Measurements from ENCODE around the gene ANKRD53. TPM values are rescaled to one million over a fixed set of nuclear protein-coding genes. Genes with fewer than 3 reads are reported as not detected.

The ANKRD53 gene
- total RNA-seq, 1 donor from 2014 or later = 2.5 TPM

GRCh38 chr2:70987386-70987785 lies 9.0 kb downstream of the ANKRD53 start:
- POLR2A ChIA-PET = no interaction called here
- Mint-ChIP-seq H3K4me1 (peaks cover 13% of the 10 kb centered on the region), H3K27me3 (no peaks in the 10 kb centered on the region), H3K27ac (no peak overlapping the region), H3K36me3 (ENCODE audit: low read depth) (peaks cover 64% of the 10 kb centered on the region), H3K9me3 (no peaks in the 10 kb centered on the region), H3K4me3 (no peak overlapping the region)
- CTCF ChIA-PET = interaction anchor here (1.0 kb wide), 1 partner anchor 15 kb away, joined by 3 read pairs; no protein-coding TSS in a partner anchor
- ATAC-seq (ENCODE audit: low read depth) (no peak), DNase-seq (no peak)
- no peak for TF ChIP-seq CTCF (IDR thresholded peaks at IDR 0.05)
- intact Hi-C loops (cut with micrococcal nuclease) = no loop called here

DNA sequence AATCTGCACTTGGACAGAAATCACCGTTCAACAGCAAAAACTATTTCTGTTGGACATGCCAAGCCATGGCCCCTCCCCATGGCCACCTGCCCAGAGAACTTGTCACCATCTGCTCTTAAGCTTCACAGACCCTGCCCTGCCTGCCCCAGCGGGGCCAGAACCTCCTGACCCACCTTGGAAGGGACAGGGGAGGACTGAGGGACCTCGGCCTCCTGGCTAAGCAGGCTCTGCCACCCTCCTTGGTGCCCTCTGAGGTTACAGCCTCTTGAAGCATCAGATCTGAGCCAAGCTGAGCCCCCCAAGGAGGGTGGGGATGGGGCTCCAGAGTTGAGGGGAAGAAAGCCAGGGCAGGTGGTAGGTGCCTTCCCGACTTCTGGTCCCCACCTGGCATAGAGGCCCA lies 9.7 kb downstream of the ANKRD53 start:
- H3K27ac Mint-ChIP-seq = no peak overlapping the region
- H3K9me3 Mint-ChIP-seq = no peaks in the 10 kb centered on the region
- H3K36me3 Mint-ChIP-seq (ENCODE audit: low read depth) = peaks cover 64% of the 10 kb centered on the region
- ChIA-PET CTCF (interaction anchor here (1.0 kb wide), 1 partner anchor 14 kb away, joined by 3 read pairs; no protein-coding TSS in a partner anchor), POLR2A (no interaction called here)
- no peak overlapping the region for H3K4me3 Mint-ChIP-seq
- no peaks in the 10 kb centered on the region for H3K27me3 Mint-ChIP-seq
- intact Hi-C loops (cut with micrococcal nuclease) = no loop called here
- DNase-seq (no peak), ATAC-seq (ENCODE audit: low read depth) (no peak)
- no peak for TF ChIP-seq CTCF (IDR thresholded peaks at IDR 0.05)
- peaks cover 19% of the 10 kb centered on the region for H3K4me1 Mint-ChIP-seq

DNA sequence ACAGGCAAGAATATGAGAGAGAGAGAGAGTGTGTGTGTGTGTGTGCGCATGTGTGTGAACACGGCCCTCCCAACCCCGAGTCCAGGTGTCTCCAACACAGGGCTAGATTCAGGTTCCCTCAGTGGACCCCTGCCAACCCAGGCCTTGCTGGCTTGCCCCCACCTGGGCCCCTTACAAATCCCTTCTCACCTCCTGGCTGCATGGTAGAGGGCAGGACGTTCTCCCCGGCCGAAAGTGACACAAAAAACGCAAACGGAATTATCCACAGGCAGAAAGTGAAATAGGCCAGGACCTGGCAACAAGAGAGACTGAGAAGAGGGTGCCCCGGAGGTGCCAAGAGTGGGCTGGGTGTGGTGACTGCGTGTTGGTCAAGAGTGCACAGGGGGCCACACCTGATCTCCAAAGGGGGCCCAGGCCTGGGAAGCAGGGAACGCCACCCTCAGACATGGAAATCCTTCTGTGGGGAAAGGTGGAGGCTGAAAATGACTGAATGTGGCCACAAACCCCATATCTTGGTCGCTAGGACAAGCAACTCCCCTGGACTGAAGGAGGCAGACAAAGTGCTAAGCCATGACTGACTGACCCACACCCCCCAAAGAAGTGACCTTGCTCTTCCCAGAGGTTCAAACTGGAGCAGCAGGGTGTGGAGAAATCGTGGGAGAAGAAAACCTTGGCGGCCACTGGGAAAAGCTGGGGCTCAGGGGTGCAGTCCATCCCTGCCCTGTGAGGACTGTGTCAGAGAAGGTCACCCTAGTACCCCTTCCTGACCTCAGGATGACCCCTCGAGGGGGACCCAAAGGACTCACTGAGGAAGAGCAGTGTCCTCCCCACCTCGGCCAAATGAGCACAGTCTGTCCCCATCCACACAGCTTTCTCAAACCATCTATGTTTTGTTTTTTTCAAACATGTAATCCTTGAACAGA lies 10.6 kb downstream of the ANKRD53 start:
- DNase-seq = no peak
- Mint-ChIP-seq H3K27me3 (no peaks in the 10 kb centered on the region), H3K27ac (no peak overlapping the region)

DNA sequence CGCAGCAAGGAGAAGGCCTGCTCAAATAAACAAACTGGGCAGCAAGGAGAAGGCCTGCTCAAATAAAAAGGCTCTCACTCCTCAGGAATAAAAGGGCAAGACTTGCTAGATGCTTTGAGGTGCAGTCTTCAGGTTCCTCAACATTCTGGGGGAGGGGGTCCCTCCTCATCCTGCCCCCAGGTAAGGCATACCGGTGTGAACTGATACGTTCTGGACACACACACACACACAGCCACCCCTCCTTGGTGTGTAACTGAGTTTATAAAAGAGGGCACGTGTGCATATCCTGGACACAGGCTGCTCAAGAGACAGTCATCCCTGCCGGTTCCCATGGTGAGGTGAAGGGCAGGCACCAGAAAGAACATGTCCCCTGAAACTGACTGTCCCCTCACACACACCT lies 11.8 kb downstream of the ANKRD53 start:
- ATAC-seq (ENCODE audit: low read depth) (no peak), DNase-seq (no peak)
- ChIA-PET POLR2A (no interaction called here), CTCF (no interaction called here)
- H3K4me3 Mint-ChIP-seq = no peak overlapping the region
- no peaks in the 10 kb centered on the region for H3K27me3 Mint-ChIP-seq
- no peak for TF ChIP-seq CTCF (IDR thresholded peaks at IDR 0.05)
- peaks cover 70% of the 10 kb centered on the region for H3K36me3 Mint-ChIP-seq (ENCODE audit: low read depth)
- intact Hi-C loops (cut with micrococcal nuclease) = loop anchor here (10.0 kb wide), 1 partner anchor 1075 kb away; the partner anchor contains the start of gene MXD1
- H3K4me1 Mint-ChIP-seq = peaks cover 25% of the 10 kb centered on the region
- no peaks in the 10 kb centered on the region for H3K9me3 Mint-ChIP-seq
- H3K27ac Mint-ChIP-seq = no peak overlapping the region

More for the DNA sequence above, 10.6 kb downstream of the ANKRD53 start:
- no peak for TF ChIP-seq CTCF (IDR thresholded peaks at IDR 0.05)
- Mint-ChIP-seq H3K36me3 (ENCODE audit: low read depth) (peaks cover 67% of the 10 kb centered on the region), H3K4me1 (peaks cover 27% of the 10 kb centered on the region), H3K9me3 (no peaks in the 10 kb centered on the region), H3K4me3 (no peak overlapping the region)
- POLR2A ChIA-PET = no interaction called here
- CTCF ChIA-PET = interaction anchor here (0.6 to 0.9 kb wide), 2 partner anchors 10 to 13 kb away, joined by 3 read pairs; no protein-coding TSS in a partner anchor
- intact Hi-C loops (cut with micrococcal nuclease) = no loop called here
- ATAC-seq (ENCODE audit: low read depth) = no peak

GRCh38 chr2:70991142-70991541 lies 12.7 kb downstream of the ANKRD53 start:
- Mint-ChIP-seq H3K36me3 (ENCODE audit: low read depth) (peaks cover 65% of the 10 kb centered on the region), H3K9me3 (no peaks in the 10 kb centered on the region), H3K4me1 (peaks cover 33% of the 10 kb centered on the region), H3K4me3 (no peak overlapping the region), H3K27ac (no peak overlapping the region), H3K27me3 (no peaks in the 10 kb centered on the region)
- ChIA-PET CTCF (no interaction called here), POLR2A (no interaction called here)
- TF ChIP-seq CTCF (IDR thresholded peaks at IDR 0.05) = no peak
- intact Hi-C loops (cut with micrococcal nuclease) = loop anchor here (10.0 kb wide), 1 partner anchor 1076 kb away; the partner anchor contains the start of gene MXD1
- ATAC-seq (ENCODE audit: low read depth) = no peak
- no peak for DNase-seq
